HG02938 (cell line): ENCODE data around the gene CCR7.

ENCODE experiments used
- ATAC-seq: cut with Tn5 transposase; IDR thresholded peaks from one replicate; pipeline ENCODE4 v1.9.1; 2021; ENCODE audit warnings: mild to moderate bottlenecking, moderate library complexity; ENCODE audit not compliant: unreplicated experiment

Gene CCR7

GRCh38 chr17:40563220-40564052 lies 1.8 kb downstream of the CCR7 start:
- ATAC-seq, result no peak

- no peak for ATAC-seq
Measured at GRCh38 chr17:40562838-40563219, 2.4 kb downstream of the CCR7 start.

DNA sequence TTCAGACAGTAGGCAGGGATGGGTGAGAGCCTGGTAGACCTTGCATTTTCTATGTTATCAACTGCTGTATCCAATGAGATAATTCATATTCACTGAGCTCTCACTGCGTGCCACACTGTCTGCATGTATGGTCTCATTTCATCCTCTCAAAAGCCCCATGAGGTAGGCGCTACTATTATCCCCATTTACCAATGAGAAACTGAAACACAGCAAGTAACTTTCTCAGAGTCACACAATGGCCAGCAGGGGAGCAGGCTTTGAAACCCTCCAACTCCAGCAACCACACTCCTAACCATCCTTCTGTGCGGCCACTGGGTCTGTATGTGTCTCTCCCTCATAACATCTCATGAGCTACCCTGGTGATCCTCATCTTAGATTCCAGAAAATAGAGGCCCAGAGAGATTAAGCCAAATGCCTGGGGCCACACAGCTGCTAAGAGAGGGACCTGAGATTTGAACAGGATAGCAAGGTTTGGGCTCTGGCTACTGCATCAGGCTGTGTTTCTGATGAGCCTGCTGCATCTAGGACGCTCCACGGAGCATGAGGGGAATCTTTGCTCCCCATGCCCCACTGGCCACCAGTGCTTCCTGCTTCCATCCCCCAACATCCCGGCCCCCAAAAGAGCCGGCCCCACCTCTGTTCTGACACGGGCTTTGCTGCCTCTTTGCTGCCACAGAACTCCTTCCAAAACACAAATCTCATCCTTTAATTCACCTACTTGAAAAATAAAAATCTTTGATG lies 3.2 kb downstream of the CCR7 start:
- peak; percentile 40 for ATAC-seq

DNA sequence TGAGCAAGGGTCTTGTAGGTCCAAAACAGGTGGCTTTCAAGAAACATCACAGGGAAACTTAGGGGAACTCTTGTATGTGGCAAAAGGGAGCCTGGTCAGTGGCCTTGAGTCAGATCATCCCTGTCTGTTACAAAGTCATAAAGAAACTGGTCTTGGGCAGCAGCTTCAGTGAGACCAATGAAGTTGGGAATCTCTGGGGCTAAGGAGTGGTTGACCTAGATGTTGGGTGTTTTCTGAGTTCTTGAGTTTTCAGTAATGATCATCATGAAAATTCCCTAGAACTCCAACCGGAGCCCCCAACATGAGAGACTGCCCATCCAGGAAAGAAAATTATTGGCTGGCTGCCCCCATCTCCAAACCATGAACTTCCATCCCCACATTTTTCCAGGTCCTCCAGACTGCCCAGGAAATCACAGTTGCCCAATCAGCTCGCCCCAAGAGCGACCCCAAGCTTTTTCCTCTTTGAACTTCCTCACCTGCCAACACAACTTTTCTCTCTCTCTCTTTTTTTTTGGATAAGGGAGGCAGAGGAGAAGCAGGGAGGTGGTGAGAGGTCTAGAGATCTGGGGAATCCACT lies 3.9 kb downstream of the CCR7 start:
- peak; percentile 26 for ATAC-seq

DNA sequence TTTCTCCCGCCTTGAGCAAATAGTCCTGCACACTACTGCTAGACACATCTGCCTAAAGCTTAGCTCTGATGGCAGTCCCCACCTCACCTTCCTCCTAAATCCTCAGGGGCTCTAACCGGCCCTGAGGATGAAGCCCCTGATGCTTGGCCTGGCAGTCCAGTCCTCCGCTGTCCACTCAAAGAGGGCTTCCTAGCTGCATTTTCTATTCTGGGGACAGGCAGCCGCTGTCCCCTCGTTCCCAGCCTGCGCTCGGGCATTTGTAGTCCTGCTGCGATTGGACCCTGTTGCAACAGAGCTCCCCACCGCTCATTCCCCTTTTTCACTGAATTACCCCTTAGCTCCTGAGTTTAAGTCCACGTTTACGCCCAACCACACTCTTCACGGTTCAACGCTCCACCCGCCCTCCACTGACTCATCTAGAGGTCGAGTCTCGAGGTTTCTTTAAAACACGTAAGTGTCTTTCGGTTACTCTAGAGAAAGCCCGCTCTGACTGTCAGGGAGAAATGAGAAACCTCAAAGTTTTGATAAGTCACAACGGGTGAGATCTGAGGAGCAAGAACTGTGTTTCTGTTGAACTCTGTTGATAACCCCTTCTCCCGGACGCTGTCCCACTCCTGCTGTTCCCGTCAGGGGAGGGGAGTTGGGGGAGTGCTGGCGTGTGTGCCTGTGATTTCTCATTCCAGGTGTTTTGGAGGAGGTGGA lies 4.5 kb downstream of the CCR7 start:
- peak; percentile 46 for ATAC-seq

DNA sequence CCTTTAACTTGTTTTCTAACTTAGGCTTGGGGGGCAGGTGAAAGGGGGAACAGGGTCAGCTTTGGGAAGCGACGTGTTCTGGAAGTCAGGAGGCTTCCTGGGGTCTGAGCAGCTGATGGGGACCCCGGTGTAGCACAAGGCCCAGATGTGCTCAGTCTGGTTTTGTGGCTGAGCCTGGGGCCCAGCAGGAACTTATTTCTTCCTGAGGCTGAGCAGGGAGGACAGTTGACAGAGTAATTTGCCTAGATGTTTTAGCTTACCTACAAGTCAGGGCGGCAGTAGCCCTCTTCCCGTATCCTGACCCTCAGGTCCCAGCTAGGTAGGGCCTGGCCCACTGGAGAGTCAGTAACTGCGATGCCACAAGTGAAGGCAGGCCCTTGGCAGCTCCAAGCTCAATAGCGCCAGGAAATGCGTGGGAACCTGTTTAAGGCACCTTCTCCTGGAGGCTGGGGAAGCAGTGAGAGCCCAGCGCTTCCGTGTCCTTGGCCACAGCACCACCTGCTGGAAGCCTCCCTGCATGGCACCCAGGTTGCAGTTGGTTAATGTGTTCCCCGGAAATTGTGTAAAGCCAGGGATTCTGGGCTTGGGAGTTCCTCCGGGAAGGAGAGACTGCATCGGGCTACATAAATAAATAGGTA lies 5.2 kb downstream of the CCR7 start:
- ATAC-seq, result no peak

DNA sequence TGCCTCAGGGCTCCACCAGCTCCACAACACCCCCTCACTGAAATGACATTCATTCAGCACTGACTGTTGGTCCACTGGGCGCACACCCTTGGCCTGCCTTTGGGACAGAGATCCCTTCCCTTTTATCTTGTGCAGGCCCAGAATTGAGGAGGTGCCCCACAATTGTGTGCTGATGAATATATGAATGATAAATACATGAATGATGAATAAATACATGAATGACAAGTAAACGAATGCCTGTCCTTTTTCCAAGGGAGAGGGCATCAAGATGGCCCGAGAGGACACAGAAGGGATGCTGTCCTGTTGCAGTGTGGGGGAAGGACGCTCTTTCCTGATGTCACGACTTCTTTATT lies 5.7 kb downstream of the CCR7 start:
- ATAC-seq, result no peak

DNA sequence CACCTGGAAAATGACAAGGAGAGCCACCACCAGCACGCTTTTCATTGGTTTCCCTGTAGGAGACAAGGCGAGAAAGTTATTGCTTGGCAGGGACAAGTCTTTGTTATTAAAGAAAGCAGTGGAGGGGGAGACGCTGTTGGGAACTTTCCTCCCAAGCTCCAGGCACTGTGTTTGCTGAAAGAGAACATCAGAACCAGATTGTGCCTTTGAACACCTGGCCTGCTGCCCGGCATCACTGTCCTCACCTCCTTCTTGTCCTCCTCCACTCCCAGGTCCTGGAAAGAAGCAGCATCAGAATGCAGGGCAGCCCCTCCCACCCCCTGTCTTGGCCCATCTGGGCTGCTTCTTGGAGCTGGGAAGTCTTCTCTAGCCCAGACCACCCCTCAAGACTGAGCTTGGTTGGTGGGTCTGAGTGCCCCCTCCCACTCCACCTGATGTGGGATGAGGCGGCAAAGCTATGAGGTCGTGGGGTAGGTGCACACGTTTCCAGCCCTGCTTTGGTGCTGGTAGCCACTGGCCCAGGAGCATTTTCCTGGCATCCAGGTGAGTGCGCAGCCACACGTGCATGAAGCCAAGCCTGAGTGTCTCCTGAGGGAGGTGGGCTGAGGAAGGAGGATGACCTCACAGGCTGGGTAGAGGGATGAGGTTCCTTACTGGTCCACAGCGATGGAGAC lies 6.2 kb downstream of the CCR7 start:
- no peak for ATAC-seq

DNA sequence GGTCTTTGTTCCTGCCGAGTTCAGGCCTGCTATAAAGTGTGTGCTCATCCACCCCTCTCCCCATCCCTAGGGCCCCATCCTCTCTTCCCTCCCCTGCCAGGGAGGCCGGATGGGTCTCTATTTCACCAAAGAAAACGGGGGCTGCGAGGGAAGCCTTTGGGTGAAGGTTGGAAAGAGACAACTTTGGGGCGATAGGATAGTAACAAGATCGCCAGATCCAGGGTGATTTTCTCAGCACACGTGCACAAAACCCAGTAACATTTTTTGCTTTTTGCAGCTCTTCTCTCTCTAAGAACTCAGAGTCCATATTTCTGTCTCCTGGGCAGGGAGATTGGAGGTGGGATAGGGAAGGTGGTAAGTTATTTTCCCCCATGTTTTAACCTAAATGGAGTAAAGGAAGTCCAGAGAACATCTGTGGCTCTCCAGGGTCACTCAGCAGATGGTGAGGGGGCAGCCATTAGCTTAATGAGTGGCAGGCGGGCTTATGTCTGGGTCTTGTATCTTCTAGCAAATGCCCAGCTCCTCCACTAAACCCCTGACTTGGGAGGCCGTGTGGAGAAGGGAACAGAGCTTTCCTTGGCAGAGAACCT lies 6.9 kb downstream of the CCR7 start:
- ATAC-seq, result no peak

DNA sequence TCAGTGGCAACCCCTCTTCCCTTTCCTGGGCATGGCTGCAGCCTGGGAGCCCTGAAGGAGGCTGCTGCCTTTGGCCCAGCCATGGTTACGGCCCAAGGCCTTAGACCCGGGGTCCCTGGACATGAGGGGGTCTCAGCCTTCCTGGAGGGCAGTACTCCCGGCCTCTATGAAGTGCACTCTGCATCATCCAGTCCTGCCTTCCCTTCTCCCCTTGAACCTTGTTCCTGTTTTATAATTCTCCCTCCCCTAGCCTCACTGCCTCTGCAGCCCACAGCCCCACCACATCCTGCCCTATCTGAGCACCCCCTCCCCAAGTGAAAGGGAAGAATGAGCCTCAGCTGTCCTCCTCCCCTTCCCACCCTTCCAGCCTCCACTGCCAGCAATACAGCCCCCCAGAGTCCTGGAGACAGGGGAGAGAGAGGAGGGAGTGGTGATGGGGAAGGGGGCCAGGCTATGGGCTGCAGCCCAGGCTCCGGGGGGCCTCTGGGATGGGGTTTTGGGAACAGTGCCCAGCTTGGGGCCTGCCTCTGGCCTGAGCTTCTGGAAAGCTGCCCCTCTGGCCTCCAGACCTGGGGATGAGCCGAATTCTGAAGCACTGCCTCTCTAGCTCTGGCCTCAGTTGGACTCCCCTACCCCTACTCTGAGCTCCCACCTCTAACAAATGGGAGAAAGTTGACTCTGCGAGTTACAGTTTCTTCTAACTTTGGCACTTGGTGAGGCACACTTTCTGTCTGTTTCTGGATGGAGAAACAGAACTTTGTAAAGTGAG lies 7.6 kb downstream of the CCR7 start:
- ATAC-seq, result no peak

GRCh38 chr17:40556884-40557414 lies 8.3 kb downstream of the CCR7 start:
- no peak for ATAC-seq

DNA sequence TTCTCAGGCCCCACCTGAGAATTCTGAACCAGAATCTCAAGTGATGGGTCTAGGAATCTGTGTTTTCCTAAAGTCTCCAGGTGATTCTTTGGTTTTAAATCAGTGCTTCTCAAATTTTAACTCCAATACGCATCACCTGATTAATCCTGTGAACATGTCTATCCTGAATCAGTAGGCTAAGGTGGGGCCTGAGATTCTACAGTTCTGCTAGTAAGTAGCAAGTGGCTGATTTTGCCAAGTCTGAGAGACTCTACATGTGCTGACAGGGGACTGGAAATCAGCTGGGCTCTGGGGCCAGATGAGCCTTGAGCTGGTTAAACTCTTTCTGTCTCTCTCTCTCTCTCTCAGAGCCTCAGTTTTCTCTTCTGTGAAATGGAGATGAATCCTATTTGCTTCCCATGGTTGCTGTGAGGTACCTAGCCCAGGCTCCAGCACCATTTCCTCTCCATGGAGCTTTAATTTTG lies 9.0 kb downstream of the CCR7 start:
- no peak for ATAC-seq

- no peak for ATAC-seq
Measured at GRCh38 chr17:40555296-40556190, 9.7 kb downstream of the CCR7 start.

- ATAC-seq, result no peak
Measured at GRCh38 chr17:40554646-40555295, 10.5 kb downstream of the CCR7 start.

DNA sequence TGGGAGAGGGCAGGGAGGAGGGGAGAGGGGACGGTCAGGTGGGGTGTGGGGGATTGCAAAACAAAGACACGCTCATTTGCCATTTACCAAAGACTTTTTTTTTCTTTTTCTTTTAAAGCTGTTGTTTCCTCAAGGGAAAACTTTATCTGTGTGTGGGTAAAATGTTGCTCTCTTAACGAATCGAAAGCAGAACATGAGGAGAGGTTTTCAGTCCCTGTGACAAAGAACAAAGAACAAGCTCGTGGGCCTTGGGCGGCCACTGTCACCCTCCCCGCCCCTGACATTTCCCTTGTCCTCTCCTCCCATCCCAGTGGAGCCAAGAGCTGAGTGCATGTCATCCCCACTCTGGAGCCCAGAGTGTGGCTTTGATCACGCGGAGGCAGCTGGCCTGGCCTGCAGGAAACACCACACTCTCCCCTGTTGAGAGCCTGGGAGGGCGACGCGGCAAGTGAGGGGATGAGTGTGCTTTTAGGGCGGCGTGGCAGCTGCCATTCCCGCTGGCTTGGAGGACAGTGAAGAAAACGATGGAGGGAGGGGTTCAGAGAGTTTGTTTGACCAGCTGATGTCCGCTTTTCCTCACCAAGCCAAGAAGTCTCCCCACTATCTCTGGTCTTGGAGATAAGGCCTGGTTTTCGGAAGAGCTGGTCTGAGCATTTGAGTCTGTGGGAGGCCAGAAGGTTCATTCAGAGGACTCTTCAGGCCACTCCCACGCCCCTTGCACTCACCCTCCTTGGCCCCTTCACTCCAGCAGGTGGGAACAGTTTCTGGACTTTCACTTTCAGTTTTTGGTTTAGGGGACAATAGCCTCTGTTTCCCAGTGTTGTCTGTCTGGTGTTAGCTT lies 11.4 kb downstream of the CCR7 start:
- no peak for ATAC-seq
